Activated CD8-positive, alpha-beta memory T cell treated with anti-CD3 and anti-CD28 coated beads, Interleukin-2, amount 50 U/mL, for 4 hours (primary cell): ENCODE data around the gene ZDHHC18.
A peak's percentile ranks its signal among the peaks of the same experiment; 100 is the strongest.
"Not testable (repeated sequence)": the region's sequence is repeated elsewhere in the genome, so short reads cannot be mapped to it uniquely, and the experiment has no call there.

Experiments
- DNase-seq: peaks from one replicate; pipeline ENCODE4 v3.0.0-alpha.2; 2020

The ZDHHC18 gene

GRCh38 chr1:26837665-26838064 is 11.2 kb downstream of the ZDHHC18 start:
- DNase-seq: not testable (repeated sequence)

- peak; percentile 33 for DNase-seq
These were observed 12.2 kb downstream of the ZDHHC18 start for GRCh38 chr1:26838474-26839338.

GRCh38 chr1:26839339-26839722 is 12.8 kb downstream of the ZDHHC18 start:
- no peak for DNase-seq

- no peak for DNase-seq
These were observed 13.3 kb downstream of the ZDHHC18 start for GRCh38 chr1:26839779-26840178.

- no peak for DNase-seq
These were observed 18.1 kb downstream of the ZDHHC18 start for GRCh38 chr1:26844424-26845196.

GRCh38 chr1:26847826-26848225 is 21.3 kb downstream of the ZDHHC18 start:
- not testable (repeated sequence) for DNase-seq

GRCh38 chr1:26848499-26848898 is 22.0 kb downstream of the ZDHHC18 start:
- no peak for DNase-seq

GRCh38 chr1:26848941-26849774 is 22.7 kb downstream of the ZDHHC18 start:
- no peak for DNase-seq

GRCh38 chr1:26851106-26851684 is 24.7 kb downstream of the ZDHHC18 start:
- no peak for DNase-seq

- DNase-seq: no peak
These were observed 26.2 kb downstream of the ZDHHC18 start for GRCh38 chr1:26852701-26853100.

GRCh38 chr1:26853156-26853555 is 26.7 kb downstream of the ZDHHC18 start:
- peak; percentile 87 for DNase-seq

- DNase-seq: no peak
These were observed 27.1 kb downstream of the ZDHHC18 start for GRCh38 chr1:26853600-26853999.

- no peak for DNase-seq
These were observed 28.4 kb downstream of the ZDHHC18 start for GRCh38 chr1:26854906-26855305.

- DNase-seq: no peak
These were observed 29.1 kb downstream of the ZDHHC18 start for GRCh38 chr1:26855636-26856035.

- DNase-seq: no peak
These were observed 29.7 kb downstream of the ZDHHC18 start for GRCh38 chr1:26856181-26856580.

- no peak for DNase-seq
These were observed 30.3 kb downstream of the ZDHHC18 start for GRCh38 chr1:26856604-26857469.

GRCh38 chr1:26857473-26858060 is 31.1 kb downstream of the ZDHHC18 start:
- no peak for DNase-seq

- no peak for DNase-seq
These were observed 31.7 kb downstream of the ZDHHC18 start for GRCh38 chr1:26858160-26858559.

GRCh38 chr1:26858891-26859640 is 32.6 kb downstream of the ZDHHC18 start:
- DNase-seq: no peak

- no peak for DNase-seq
These were observed 34.8 kb downstream of the ZDHHC18 start for GRCh38 chr1:26861286-26861701.
